Stomach smooth muscle (tissue), 2 donors: ENCODE data around the gene TRIP13.
"Not testable (repeated sequence)": the region's sequence is repeated elsewhere in the genome, so short reads cannot be mapped to it uniquely, and the experiment has no call there.

ENCODE experiments used
- H3K27ac ChIP-seq: one replicate; pipeline ENCODE4 v1.7.0; 2013; ENCODE audit warnings: mild to moderate bottlenecking, low read length, inconsistent platforms
- H3K27me3 ChIP-seq, 2 donors: one replicate each; pipeline ENCODE4 v1.7.0; 2013; ENCODE audit warnings: low read length in 2 of 2; ENCODE audit not compliant: insufficient read depth in 2 of 2, control insufficient read depth in 1 of 2
- H3K36me3 ChIP-seq, 2 donors: one replicate each; pipeline ENCODE4 v1.7.0; 2013; ENCODE audit warnings: low read length in 2 of 2; ENCODE audit not compliant: control insufficient read depth in 2 of 2, insufficient read depth in 2 of 2
- H3K4me1 ChIP-seq: one replicate; pipeline ENCODE4 v1.7.0; 2013; ENCODE audit warnings: low read length; ENCODE audit not compliant: control insufficient read depth, insufficient read depth
- H3K4me3 ChIP-seq, 2 donors: one replicate each; pipeline ENCODE4 v1.7.0; 2013; ENCODE audit warnings: low read length in 2 of 2
- H3K9ac ChIP-seq, 2 donors: one replicate each; pipeline ENCODE4 v1.7.0; 2013; ENCODE audit warnings: low read length in 2 of 2, mild to moderate bottlenecking in 1 of 2
- H3K9me3 ChIP-seq, 2 donors: one replicate each; pipeline ENCODE4 v1.7.0; 2013; ENCODE audit warnings: low read length in 2 of 2; ENCODE audit not compliant: control insufficient read depth in 2 of 2
- donor health status: healthy.
- donor health status: Pancreatic carcinoma.

Gene TRIP13

DNA sequence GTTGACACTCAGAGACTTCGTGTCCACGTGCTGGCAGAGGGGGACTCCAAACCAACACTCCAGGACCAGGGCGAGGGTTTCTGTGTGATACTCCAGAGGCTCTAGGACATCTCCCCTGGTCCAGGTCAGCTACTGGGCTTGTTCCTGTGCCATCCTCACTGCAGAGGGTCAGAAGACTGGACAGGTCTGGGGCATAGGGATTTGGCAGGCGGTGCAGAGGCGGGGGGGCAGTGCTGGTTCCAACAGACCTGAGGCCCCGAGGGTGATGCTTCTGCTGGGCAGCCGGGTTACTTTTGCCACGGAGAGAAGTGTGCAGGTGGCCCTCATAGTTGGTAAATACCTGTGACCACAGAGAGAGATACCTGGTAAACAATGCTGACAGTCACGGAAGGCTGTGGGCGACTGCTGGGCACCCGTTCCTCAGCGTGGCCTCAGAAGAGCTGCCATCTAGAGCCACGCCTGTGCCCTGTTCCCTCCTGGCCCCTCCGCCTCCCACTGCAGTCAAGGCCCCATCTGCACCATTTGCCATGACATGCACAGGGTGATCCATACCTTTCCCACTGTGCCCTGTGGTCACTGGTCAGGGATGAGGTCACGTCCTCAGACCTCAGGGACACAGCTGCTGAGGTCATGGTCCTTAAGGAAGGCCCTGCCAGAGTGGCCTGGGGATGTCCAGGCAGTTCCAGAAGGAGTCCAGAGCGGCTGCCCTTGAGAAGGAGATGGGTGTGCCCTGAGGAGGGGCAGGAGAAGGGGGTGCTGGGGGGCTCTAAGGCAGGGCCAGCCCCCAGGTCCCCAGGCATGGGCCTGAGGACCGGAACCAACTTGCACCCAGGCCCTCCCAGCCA, 30.0 kb downstream of the TRIP13 start:
- H3K4me1 ChIP-seq, result peaks cover 7% of the 10 kb centered on the region
- H3K27me3 ChIP-seq, result peaks cover 6 to 16% of the 10 kb centered on the region in 2 donors
- no peak overlapping the region for H3K4me3 ChIP-seq
- H3K9ac ChIP-seq, result no peak overlapping the region
- no peak overlapping the region for H3K27ac ChIP-seq
- H3K36me3 ChIP-seq, result no peaks in the 10 kb centered on the region
- peaks cover 0 to 3% of the 10 kb centered on the region in 2 donors for H3K9me3 ChIP-seq

DNA sequence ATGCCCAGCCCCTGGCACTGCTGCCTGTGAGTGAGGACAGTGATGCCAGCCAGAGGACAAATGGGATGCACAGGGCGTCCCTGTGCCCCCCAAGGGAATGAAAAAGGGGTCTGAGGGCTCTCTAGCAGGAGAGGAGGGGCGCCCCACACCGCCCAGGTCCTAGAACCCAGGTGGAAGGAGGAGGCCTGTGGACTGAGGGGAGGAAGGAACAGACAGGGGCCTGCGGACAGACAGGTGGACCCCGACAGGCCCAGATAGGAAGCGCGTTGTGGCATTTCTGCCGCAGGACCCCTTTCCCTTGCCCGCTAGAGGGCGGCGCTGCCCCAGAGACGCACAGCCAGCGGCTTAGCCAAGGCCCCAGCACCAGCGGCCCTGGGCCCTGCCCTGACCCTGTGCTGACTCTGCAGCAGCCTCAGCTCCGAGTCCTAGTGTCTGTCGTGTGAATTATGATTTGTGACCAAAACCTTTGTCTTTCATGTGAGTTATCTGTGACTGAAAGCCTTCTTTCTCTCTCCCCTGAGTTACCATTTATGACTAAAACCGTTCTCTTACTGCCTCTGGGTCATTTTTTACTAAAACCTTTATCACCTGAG, 30.7 kb downstream of the TRIP13 start:
- no peak overlapping the region for H3K9ac ChIP-seq
- H3K36me3 ChIP-seq, result no peaks in the 10 kb centered on the region
- H3K27me3 ChIP-seq, result peaks cover 6 to 16% of the 10 kb centered on the region in 2 donors
- no peak overlapping the region for H3K27ac ChIP-seq
- peaks cover 7% of the 10 kb centered on the region for H3K4me1 ChIP-seq
- no peak overlapping the region for H3K4me3 ChIP-seq
- peaks cover 0 to 3% of the 10 kb centered on the region in 2 donors for H3K9me3 ChIP-seq

DNA sequence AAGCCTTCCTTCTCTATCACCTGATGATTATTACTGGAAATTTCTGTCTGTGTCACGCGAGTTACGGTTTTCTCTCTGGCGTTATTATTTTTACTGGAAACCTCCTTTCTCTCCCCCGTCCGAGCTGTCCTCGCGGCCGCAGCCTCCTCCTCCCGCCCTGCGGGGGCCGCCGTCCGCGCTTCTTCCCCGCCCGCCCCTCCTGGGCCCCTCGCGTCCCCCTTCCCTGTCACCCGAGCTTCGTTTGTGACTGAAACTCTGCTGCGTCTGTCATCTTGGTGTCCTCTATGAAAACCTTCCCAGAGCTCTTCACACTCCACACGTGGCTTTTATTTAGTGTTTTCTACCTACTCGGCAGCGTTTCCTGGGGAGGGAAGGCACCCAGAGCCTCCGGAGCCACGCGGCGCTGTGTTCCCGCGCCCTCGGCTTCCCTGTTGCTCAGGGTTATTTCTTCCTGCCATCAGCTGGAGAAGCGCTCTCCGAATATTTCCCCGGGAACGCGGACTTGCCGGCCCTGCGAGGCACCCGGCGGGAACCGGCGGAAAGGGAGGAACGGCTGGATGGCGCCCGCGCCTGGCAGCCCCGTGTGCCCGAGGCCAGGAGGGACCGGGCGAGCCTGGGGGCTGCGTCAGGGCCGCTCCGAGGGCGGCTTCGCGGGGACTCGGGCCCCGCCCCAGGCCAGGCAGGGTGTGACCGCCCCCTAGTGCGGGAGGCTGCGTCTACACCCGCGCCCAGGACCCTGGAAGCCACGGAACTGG, 33.9 kb downstream of the TRIP13 start:
- Histone ChIP-seq H3K27me3 (peaks cover 6 to 16% of the 10 kb centered on the region in 2 donors), H3K9me3 (no peaks in the 10 kb centered on the region), H3K36me3 (no peaks in the 10 kb centered on the region), H3K4me3 (peak overlapping the region; percentile 47 to 68), H3K4me1 (peaks cover 7% of the 10 kb centered on the region), H3K27ac (no peak overlapping the region), H3K9ac (peak overlapping the region; percentile 13 to 34)

DNA sequence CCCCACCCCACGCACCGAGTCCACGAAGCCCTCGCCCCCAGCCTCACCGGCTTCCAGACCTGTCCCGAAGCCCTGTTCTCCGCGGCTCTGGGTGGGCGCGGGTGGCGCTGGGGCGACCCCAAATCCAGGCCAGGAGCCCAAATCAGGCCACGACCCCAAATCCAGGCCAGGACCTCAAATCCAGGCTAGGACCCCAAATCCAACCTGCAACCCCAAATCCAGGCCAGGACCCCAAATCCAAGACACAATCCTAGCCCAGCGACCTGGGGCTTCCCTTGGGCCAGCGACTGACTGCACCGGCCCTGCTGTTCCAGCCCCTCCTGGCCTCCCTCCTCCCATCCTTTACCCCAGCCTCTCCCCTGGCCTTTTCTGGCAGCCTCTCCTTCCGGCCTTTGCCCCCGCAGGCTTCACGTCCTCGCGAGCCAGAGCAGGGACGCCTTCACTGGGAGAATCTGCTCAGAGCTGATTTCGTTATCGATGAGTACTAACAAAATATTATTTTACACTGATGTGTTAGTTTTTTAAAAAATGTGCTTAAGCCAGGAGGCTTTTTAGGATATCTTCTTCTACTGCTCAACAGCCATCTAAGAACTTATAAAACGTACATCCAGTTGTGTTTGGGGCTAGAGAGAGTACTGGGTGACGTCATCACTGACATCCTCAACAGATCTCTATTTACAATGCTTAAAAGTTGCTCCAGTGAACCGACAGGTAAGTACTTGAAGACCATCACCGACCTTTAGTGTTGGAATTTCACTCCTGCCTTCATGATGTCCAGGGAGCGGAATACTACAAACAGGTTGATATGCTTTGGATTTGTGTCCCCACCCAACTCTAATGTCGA, 34.7 kb downstream of the TRIP13 start:
- Histone ChIP-seq H3K9me3 (no peaks in the 10 kb centered on the region), H3K27me3 (peaks cover 6 to 16% of the 10 kb centered on the region in 2 donors), H3K4me1 (peaks cover 11% of the 10 kb centered on the region), H3K4me3 (peak overlapping the region in 1 of 2 donors; percentile 68), H3K9ac (no peak overlapping the region), H3K36me3 (no peaks in the 10 kb centered on the region), H3K27ac (no peak overlapping the region)

DNA sequence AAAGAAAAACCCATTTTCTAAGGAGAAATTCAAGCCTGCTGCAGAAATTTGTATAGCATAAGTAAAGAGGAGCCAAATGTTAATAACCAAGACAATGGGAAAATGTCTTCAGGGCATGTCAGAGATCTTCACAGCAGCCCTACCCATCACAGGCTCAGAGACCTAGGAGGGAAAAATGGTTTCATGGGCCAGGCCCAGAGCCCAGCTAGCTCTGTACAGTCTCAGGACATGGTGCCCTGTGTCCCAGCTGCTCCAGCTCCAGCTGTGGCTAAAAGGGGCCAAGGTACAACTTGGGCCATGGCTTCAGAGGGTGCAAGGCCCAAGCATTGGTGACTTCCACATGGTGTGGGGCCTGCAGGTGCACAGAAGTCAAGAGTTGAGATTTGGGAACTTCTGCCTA, 36.5 kb downstream of the TRIP13 start:
- not testable (repeated sequence) for H3K36me3 ChIP-seq, H3K4me3 ChIP-seq, H3K9ac ChIP-seq, H3K27ac ChIP-seq, H3K9me3 ChIP-seq
- Histone ChIP-seq H3K4me1 (peaks cover 15% of the 10 kb centered on the region), H3K27me3 (peaks cover 6 to 16% of the 10 kb centered on the region in 2 donors)

DNA sequence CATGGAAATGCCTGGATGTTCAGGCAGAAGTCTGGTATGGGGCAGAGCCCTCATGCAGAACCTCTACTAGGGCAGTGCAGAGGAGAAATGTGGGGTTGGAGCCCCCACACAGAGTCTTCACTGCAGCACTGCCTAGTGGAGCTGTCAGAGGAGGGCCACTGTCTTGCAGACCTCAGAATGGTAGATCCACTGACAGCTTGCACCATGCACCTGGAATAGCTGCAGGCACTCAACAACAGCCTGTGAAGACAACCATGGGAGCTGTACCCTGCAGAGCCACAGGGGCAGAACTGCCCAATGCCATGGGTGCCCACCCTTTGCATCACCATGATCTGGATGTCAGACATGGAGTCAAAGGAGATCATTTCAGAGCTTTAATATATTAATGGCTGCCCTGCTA, 36.9 kb downstream of the TRIP13 start:
- H3K4me1 ChIP-seq, result peaks cover 15% of the 10 kb centered on the region
- H3K9ac ChIP-seq, result no peak overlapping the region
- no peak overlapping the region for H3K4me3 ChIP-seq
- peaks cover 6 to 16% of the 10 kb centered on the region in 2 donors for H3K27me3 ChIP-seq
- no peaks in the 10 kb centered on the region for H3K9me3 ChIP-seq
- no peaks in the 10 kb centered on the region for H3K36me3 ChIP-seq
- no peak overlapping the region for H3K27ac ChIP-seq

DNA sequence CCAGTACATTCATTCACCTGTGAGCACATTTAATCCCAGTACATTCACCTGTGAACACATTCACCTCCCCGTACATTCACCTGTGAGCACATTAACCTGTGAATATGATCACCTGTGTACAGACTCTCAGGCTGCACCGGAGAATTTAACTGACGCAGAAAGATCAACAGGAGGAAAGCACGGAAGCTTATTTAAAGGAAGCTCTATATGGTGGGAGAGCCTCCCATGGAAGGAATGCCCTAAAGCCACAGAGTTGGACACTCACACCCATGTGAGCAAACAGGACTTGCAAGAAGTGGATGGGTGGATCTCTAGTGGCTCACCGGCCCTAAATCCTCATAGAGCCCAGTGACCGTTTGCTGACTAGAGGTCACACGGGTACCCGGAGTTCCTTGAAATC, 38.2 kb downstream of the TRIP13 start:
- Histone ChIP-seq H3K36me3 (no peaks in the 10 kb centered on the region), H3K9ac (no peak overlapping the region), H3K4me1 (peaks cover 15% of the 10 kb centered on the region), H3K4me3 (no peak overlapping the region), H3K27me3 (peaks cover 3 to 8% of the 10 kb centered on the region in 2 donors), H3K9me3 (no peaks in the 10 kb centered on the region), H3K27ac (no peak overlapping the region)

DNA sequence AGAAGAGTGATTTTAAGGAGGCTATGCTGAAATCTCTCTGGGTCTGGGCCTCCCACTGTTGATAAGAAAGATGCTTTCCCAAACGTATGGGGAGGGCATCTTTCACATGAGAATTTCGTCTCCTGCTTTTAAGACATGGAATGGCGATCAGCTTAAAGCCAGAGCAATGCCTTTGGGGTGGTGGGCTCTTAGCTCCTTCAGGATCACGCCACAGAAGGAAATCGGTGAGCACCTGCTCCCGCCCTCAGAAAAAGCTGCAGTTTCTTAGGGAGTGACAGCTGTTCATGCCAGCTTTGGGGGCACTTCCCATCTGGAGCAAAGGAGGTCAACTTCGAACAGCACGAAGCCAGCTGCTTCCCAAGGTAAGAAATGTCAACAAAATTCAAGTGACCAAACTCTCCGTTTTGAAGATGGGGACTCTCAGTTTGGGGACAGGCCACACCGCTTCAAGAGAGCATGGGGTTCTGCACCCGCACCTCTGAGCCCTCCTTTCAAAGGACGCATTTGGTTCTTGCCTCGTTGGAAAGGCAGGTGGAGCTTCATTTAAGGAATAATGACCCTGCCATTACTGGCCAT, 39.0 kb downstream of the TRIP13 start:
- peaks cover 12% of the 10 kb centered on the region for H3K4me1 ChIP-seq
- no peaks in the 10 kb centered on the region for H3K36me3 ChIP-seq
- no peak overlapping the region for H3K4me3 ChIP-seq
- no peak overlapping the region for H3K27ac ChIP-seq
- H3K9ac ChIP-seq, result no peak overlapping the region
- no peaks in the 10 kb centered on the region for H3K27me3 ChIP-seq
- no peaks in the 10 kb centered on the region for H3K9me3 ChIP-seq

DNA sequence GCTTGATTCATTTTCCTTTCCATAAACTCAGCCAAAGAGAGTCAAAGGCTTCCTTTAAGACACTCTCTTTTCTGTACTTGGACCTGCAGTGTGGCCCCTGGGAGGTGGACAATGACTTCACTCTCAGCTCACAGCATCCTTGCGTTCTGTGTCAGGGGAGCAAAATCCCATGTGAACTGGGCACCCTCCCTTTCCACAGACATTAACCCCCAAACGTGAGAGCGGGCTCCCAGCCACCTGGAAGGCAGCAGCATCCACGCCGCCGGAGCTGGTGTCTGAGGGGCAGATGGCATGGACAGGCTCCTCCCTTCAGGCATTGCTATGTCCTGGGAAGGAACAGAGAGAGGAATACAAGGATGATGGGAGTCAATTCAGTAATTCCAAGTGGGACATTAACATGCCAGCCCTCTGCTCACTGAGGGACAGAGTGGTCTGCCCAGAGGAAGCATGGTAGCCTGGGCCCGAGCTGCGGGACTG, 39.5 kb downstream of the TRIP13 start:
- Histone ChIP-seq H3K27ac (no peak overlapping the region), H3K4me3 (no peak overlapping the region), H3K9me3 (no peaks in the 10 kb centered on the region), H3K4me1 (peaks cover 9% of the 10 kb centered on the region), H3K9ac (no peak overlapping the region), H3K36me3 (no peaks in the 10 kb centered on the region), H3K27me3 (no peaks in the 10 kb centered on the region)
